Right lobe of liver (tissue), 4 donors: Measurements from ENCODE around the gene APBA3.

Experiments used
- POLR2A ChIP-seq: fragments of 450-650 bp; IDR thresholded peaks from one replicate; pipeline ENCODE4 v1.6.1; 2017; ENCODE audit warnings: antibody characterized with exemption, mild to moderate bottlenecking
- TF ChIP-seq, protein P1 (sequence below), 4 donors: fragments of 200-600 bp in 3 of 4; fragments of 450-650 bp in 1 of 4; IDR thresholded peaks; one replicate each; pipeline versions ENCODE4 v1.5.1 to v1.8.0; 2016 to 2022; ENCODE audit warnings: antibody characterized with exemption in 4 of 4, mild to moderate bottlenecking in 2 of 4
- donor health status: DM: no; HTN: no; CAD: no.
- donor health status: DM: no; HTN: no; CAD: no.
- donor health status: DM: no; HTN: yes; CAD: no.

- TF ChIP-seq POLR2A, result no peak
- TF ChIP-seq, protein P1, sequence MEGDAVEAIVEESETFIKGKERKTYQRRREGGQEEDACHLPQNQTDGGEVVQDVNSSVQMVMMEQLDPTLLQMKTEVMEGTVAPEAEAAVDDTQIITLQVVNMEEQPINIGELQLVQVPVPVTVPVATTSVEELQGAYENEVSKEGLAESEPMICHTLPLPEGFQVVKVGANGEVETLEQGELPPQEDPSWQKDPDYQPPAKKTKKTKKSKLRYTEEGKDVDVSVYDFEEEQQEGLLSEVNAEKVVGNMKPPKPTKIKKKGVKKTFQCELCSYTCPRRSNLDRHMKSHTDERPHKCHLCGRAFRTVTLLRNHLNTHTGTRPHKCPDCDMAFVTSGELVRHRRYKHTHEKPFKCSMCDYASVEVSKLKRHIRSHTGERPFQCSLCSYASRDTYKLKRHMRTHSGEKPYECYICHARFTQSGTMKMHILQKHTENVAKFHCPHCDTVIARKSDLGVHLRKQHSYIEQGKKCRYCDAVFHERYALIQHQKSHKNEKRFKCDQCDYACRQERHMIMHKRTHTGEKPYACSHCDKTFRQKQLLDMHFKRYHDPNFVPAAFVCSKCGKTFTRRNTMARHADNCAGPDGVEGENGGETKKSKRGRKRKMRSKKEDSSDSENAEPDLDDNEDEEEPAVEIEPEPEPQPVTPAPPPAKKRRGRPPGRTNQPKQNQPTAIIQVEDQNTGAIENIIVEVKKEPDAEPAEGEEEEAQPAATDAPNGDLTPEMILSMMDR (IDR thresholded peaks at IDR 0.05), result no peak
These were observed 24.0 kb upstream of the APBA3 start for GRCh38 chr19:3785451-3785937.
